ENCODE results near the gene LPIN2.
A peak's percentile ranks its signal among the peaks of the same experiment; 100 is the strongest.
"Not testable (repeated sequence)": the region's sequence is repeated elsewhere in the genome, so short reads cannot be mapped to it uniquely, and the experiment has no call there.

The LPIN2 gene

GRCh38 chr18:3007491-3007890 lies 5.5 kb downstream of the LPIN2 start:
- no peak for DNase-seq (ENCODE audit: low read depth in 2 of 2)

- no peak for DNase-seq (ENCODE audit: low read depth in 2 of 2)
Observed at GRCh38 chr18:3005462-3005861, 7.5 kb downstream of the LPIN2 start.

GRCh38 chr18:3003766-3004165 lies 9.2 kb downstream of the LPIN2 start:
- DNase-seq (ENCODE audit: low read depth in 2 of 2), result not testable (repeated sequence)

GRCh38 chr18:3002732-3003131 lies 10.2 kb downstream of the LPIN2 start:
- no peak for DNase-seq (ENCODE audit: low read depth in 2 of 2)

- no peak for DNase-seq (ENCODE audit: low read depth in 2 of 2)
Observed at GRCh38 chr18:2998644-2999043, 14.3 kb downstream of the LPIN2 start.

GRCh38 chr18:2997846-2998564 lies 14.9 kb downstream of the LPIN2 start:
- DNase-seq (ENCODE audit: low read depth in 2 of 2), result no peak

- no peak for DNase-seq (ENCODE audit: low read depth in 2 of 2)
Observed at GRCh38 chr18:2997429-2997828, 15.5 kb downstream of the LPIN2 start.

GRCh38 chr18:2994603-2995432 lies 18.1 kb downstream of the LPIN2 start:
- peak in 1 of 2 donors; percentile 44 for DNase-seq (ENCODE audit: low read depth in 2 of 2)

- no peak for DNase-seq (ENCODE audit: low read depth in 2 of 2)
Observed at GRCh38 chr18:2994020-2994589, 18.8 kb downstream of the LPIN2 start.

- no peak for DNase-seq (ENCODE audit: low read depth in 2 of 2)
Observed at GRCh38 chr18:2992995-2993877, 19.7 kb downstream of the LPIN2 start.

GRCh38 chr18:2990956-2991640 lies 21.8 kb downstream of the LPIN2 start:
- DNase-seq (ENCODE audit: low read depth in 2 of 2), result no peak

GRCh38 chr18:2987876-2988790 lies 24.8 kb downstream of the LPIN2 start:
- no peak for DNase-seq (ENCODE audit: low read depth in 2 of 2)

GRCh38 chr18:2986150-2986865 lies 26.6 kb downstream of the LPIN2 start:
- no peak for DNase-seq (ENCODE audit: low read depth in 2 of 2)

- DNase-seq (ENCODE audit: low read depth in 2 of 2), result no peak
Observed at GRCh38 chr18:2985628-2986027, 27.3 kb downstream of the LPIN2 start.

- DNase-seq (ENCODE audit: low read depth in 2 of 2), result no peak
Observed at GRCh38 chr18:2984703-2985261, 28.2 kb downstream of the LPIN2 start.

GRCh38 chr18:2984091-2984490 lies 28.9 kb downstream of the LPIN2 start:
- no peak for DNase-seq (ENCODE audit: low read depth in 2 of 2)

- DNase-seq (ENCODE audit: low read depth in 2 of 2), result no peak
Observed at GRCh38 chr18:2983296-2983695, 29.6 kb downstream of the LPIN2 start.

GRCh38 chr18:2982452-2983269 lies 30.3 kb downstream of the LPIN2 start:
- DNase-seq (ENCODE audit: low read depth in 2 of 2), result no peak

All from activated CD8-positive, alpha-beta memory T cell treated with anti-CD3 and anti-CD28 coated beads for 4 hours (primary cell).